ENCODE data around the gene FAM171A1. TPM values are rescaled to one million over a fixed set of nuclear protein-coding genes. Genes with fewer than 3 reads are reported as not detected.

FAM171A1 gene
- total RNA-seq, 1 experiment from 2014 or later, result 19.2 TPM

GRCh38 chr10:15197276-15197675, 173.8 kb downstream of the FAM171A1 start:
- TF ChIP-seq CTCF (IDR thresholded peaks at IDR 0.05), result no peak
- TF ChIP-seq POLR2AphosphoS5 (IDR thresholded peaks at IDR 0.05; ENCODE audit: low read depth, low read length), result no peak
- TF ChIP-seq TCF7L2 (IDR thresholded peaks at IDR 0.05; ENCODE audit: low read depth, low read length), result no peak
- no peak for TF ChIP-seq REST (IDR thresholded peaks at IDR 0.05; ENCODE audit: insufficient read depth in 1 of 2, low read depth in 2 of 2, low read length in 1 of 2)
- TF ChIP-seq SIN3A (IDR thresholded peaks at IDR 0.05; ENCODE audit: borderline replicate concordance, insufficient read depth, low read depth, low read length), result no peak
- in situ Hi-C loops (cut with HindIII; ENCODE audit: low pct_unique_long_range_greater_than_20kb, low sequenced_read_pairs), result no loop called here
- peaks cover 22% of the 10 kb centered on the region for H3K4me1 ChIP-seq (ENCODE audit: control insufficient read depth, insufficient read depth, low read length)
- ATAC-seq, result no peak
- no peaks in the 10 kb centered on the region for H3K27me3 ChIP-seq (ENCODE audit: control insufficient read depth, insufficient read depth, low read length)
- H3K4me3 ChIP-seq (ENCODE audit: low read depth in 2 of 2, low read length in 2 of 2), result no peak overlapping the region
- H3K9me3 ChIP-seq (ENCODE audit: control insufficient read depth, insufficient read depth, low read depth, low read length), result no peaks in the 10 kb centered on the region
- no peak overlapping the region for H3K27ac ChIP-seq (ENCODE audit: low read length)
- H3K36me3 ChIP-seq (ENCODE audit: control insufficient read depth, insufficient read depth, low read length), result no peaks in the 10 kb centered on the region
- POLR2A ChIA-PET, result no interaction called here
- intact Hi-C loops (cut with micrococcal nuclease; ENCODE audit: unreplicated experiment), result no loop called here
- CTCF ChIA-PET, result no interaction called here
- DNase-seq (ENCODE audit: low read depth, low spot score), result no peak
- BruUV-seq (replicated peaks), result no TSS peak

- ChIA-PET POLR2A (no interaction called here), CTCF (no interaction called here)
- H3K4me1 ChIP-seq (ENCODE audit: control insufficient read depth, insufficient read depth, low read length), result peaks cover 13% of the 10 kb centered on the region; the same call in 1 of the 2 replicates
- TF ChIP-seq CTCF (IDR thresholded peaks at IDR 0.05) (no peak), REST (IDR thresholded peaks at IDR 0.05; ENCODE audit: insufficient read depth in 1 of 2, low read depth in 2 of 2, low read length in 1 of 2) (no peak), TCF7L2 (IDR thresholded peaks at IDR 0.05; ENCODE audit: low read depth, low read length) (no peak), SIN3A (IDR thresholded peaks at IDR 0.05; ENCODE audit: borderline replicate concordance, insufficient read depth, low read depth, low read length) (no peak), POLR2AphosphoS5 (IDR thresholded peaks at IDR 0.05; ENCODE audit: low read depth, low read length) (no peak)
- H3K4me3 ChIP-seq (ENCODE audit: low read depth in 2 of 2, low read length in 2 of 2), result no peak overlapping the region
- BruUV-seq (replicated peaks), result no TSS peak
- in situ Hi-C loops (cut with HindIII; ENCODE audit: low pct_unique_long_range_greater_than_20kb, low sequenced_read_pairs), result no loop called here
- no peak for ATAC-seq
- H3K9me3 ChIP-seq (ENCODE audit: control insufficient read depth, insufficient read depth, low read depth, low read length), result no peaks in the 10 kb centered on the region
- H3K36me3 ChIP-seq (ENCODE audit: control insufficient read depth, insufficient read depth, low read length), result no peaks in the 10 kb centered on the region
- no peaks in the 10 kb centered on the region for H3K27me3 ChIP-seq (ENCODE audit: control insufficient read depth, insufficient read depth, low read length)
- H3K27ac ChIP-seq (ENCODE audit: low read length), result no peak overlapping the region
- intact Hi-C loops (cut with micrococcal nuclease; ENCODE audit: unreplicated experiment), result no loop called here
- no peak for DNase-seq (ENCODE audit: low read depth, low spot score)
These were observed 174.9 kb downstream of the FAM171A1 start for GRCh38 chr10:15196021-15196834.
